ENCODE results near the gene SPATA31C1.

The SPATA31C1 gene

DNA sequence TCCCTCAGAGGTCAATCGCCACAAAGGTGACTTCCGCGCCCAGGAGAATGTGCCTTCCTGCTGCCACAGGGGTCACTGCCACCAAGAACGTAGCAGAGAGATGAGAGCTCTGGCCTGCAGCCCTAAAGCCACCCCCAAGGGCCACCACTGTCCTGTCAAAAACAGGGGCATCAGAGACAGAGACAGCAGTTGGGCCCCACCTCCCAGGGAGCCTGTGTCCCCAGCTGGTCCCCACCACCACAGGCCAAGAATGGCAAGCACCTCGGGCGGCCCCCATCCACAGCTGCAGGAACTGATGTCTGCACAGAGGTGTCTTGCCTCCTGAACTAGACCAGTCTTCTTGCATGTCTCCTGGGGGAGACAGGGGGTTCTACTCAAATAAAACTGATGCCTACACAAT, 29.3 kb upstream of the SPATA31C1 start:
- no peak overlapping the region for H3K4me3 Mint-ChIP-seq
- H3K9me3 Mint-ChIP-seq = no peaks in the 10 kb centered on the region
- TF ChIP-seq, protein P1, sequence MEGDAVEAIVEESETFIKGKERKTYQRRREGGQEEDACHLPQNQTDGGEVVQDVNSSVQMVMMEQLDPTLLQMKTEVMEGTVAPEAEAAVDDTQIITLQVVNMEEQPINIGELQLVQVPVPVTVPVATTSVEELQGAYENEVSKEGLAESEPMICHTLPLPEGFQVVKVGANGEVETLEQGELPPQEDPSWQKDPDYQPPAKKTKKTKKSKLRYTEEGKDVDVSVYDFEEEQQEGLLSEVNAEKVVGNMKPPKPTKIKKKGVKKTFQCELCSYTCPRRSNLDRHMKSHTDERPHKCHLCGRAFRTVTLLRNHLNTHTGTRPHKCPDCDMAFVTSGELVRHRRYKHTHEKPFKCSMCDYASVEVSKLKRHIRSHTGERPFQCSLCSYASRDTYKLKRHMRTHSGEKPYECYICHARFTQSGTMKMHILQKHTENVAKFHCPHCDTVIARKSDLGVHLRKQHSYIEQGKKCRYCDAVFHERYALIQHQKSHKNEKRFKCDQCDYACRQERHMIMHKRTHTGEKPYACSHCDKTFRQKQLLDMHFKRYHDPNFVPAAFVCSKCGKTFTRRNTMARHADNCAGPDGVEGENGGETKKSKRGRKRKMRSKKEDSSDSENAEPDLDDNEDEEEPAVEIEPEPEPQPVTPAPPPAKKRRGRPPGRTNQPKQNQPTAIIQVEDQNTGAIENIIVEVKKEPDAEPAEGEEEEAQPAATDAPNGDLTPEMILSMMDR (IDR thresholded peaks at IDR 0.05) = no peak
- H3K4me1 Mint-ChIP-seq = peaks cover 8% of the 10 kb centered on the region
- H3K27ac Mint-ChIP-seq = no peak overlapping the region
- no peaks in the 10 kb centered on the region for H3K27me3 Mint-ChIP-seq (ENCODE audit: low read depth, poor library complexity)
- no peak for DNase-seq
- H3K36me3 Mint-ChIP-seq (ENCODE audit: low read depth) = no peaks in the 10 kb centered on the region

DNA sequence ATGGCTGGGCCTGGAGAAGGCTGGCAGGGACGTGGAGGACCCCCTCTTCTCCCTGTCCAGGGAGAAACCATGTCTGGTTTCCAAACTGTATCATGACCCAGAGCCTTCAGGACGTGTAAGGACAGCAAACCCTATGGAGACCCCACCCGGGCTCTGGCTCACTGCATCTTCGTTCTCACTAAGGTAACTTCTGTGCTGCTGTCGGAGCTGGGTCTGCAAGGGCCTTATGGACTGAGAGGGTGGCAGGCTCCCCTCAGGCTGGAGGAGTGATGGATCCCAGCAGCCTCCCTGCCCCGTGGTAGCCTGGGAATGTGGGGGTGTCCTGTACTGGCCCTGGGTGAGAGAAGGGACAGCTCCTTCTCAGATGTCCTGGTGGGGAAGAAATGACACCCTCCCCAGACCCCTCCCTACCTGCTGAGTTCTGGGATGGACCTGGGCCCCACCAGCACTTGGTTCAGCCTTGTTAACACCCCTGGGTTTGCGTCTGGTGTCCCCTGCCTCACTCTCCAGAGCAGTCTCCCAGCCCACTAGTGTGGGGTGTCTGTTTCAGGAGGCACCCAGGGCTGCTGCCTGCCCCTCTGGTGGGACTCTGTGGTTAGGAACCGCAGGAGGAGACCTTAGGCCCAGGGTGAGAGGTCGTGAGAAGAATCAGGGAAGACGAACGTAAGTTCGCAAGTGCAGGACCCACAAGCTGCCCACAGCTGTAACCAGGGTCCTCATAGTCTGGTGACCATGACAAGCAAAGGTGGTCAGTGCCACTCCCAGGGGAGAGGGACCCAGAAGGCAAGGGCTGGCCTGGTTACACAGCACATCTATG, 28.5 kb upstream of the SPATA31C1 start:
- Mint-ChIP-seq H3K27ac (no peak overlapping the region), H3K4me1 (peaks cover 5% of the 10 kb centered on the region), H3K4me3 (no peak overlapping the region), H3K36me3 (ENCODE audit: low read depth) (no peaks in the 10 kb centered on the region), H3K9me3 (peaks cover 6% of the 10 kb centered on the region), H3K27me3 (ENCODE audit: low read depth, poor library complexity) (peaks cover 2% of the 10 kb centered on the region)
- DNase-seq = no peak
- TF ChIP-seq, protein P1 (IDR thresholded peaks at IDR 0.05) = no peak

DNA sequence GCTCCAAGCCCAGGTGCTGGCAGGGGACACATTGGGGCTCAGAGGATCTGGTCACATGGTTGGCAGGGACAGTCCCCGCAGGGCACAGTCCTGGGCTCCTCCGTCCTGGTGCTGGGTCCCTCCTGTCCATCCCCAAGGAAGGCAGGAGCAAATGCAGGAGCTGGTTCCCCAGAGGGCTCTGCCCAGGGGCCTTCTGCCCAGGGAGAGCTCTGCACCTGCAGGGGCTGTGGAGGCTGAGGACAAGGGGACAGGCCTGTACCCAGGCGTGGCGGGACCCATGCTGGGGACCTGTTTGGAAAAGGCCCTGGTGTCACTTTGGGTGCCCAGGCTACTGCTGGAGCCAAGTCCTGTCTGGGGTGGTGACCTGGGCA, 27.9 kb upstream of the SPATA31C1 start:
- Mint-ChIP-seq H3K27me3 (ENCODE audit: low read depth, poor library complexity) (peaks cover 5% of the 10 kb centered on the region), H3K9me3 (peaks cover 9% of the 10 kb centered on the region), H3K36me3 (ENCODE audit: low read depth) (no peaks in the 10 kb centered on the region), H3K4me3 (no peak overlapping the region), H3K27ac (no peak overlapping the region), H3K4me1 (peaks cover 5% of the 10 kb centered on the region)
- TF ChIP-seq, protein P1 (IDR thresholded peaks at IDR 0.05) = no peak
- no peak for DNase-seq

DNA sequence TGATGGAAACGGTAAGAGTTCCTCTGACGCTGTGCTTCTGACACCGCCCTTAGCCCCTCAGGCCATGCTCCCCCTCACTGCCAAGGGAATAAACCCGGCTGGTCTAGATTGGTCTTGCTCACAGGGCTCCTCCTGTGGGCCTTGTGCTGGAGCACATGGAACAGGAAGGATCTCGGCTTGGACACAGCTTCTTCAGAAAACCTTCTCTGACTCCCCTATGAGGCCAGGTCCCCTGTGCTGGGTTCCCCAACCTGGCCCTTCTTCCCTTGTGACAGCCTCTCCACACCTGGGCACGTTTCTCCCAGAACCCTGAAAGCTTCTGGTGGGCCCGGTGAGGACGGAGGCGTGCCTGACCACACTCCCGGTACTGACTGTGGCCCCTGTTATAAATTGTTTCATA, 26.9 kb upstream of the SPATA31C1 start:
- TF ChIP-seq, protein P1 (IDR thresholded peaks at IDR 0.05) = no peak
- peaks cover 9% of the 10 kb centered on the region for H3K9me3 Mint-ChIP-seq
- H3K36me3 Mint-ChIP-seq (ENCODE audit: low read depth) = no peaks in the 10 kb centered on the region
- H3K27me3 Mint-ChIP-seq (ENCODE audit: low read depth, poor library complexity) = peaks cover 5% of the 10 kb centered on the region
- DNase-seq = no peak
- no peak overlapping the region for H3K4me3 Mint-ChIP-seq
- H3K4me1 Mint-ChIP-seq = peaks cover 5% of the 10 kb centered on the region
- H3K27ac Mint-ChIP-seq = no peak overlapping the region

DNA sequence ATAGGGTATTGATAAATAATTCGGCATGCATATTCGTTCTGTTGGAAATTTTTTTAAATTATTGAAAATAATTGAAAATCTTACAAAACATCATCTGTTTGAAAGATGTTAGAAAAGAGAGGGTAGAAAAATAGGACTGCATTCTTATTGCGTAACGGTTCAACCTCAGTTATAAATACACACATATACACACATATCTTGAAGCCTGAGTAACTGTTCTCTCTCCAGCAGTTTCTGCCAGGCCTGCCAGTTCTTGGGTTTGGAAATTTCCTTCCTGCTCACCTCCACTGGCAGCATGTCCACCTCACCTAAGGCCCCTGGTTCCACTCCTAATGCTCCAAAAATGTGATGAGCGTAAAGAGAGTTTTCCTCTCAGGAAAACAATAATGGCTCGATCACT, 26.0 kb upstream of the SPATA31C1 start:
- DNase-seq = no peak
- TF ChIP-seq, protein P1 (IDR thresholded peaks at IDR 0.05) = no peak
- no peak overlapping the region for H3K4me3 Mint-ChIP-seq
- no peak overlapping the region for H3K27ac Mint-ChIP-seq
- H3K36me3 Mint-ChIP-seq (ENCODE audit: low read depth) = no peaks in the 10 kb centered on the region
- peaks cover 5% of the 10 kb centered on the region for H3K27me3 Mint-ChIP-seq (ENCODE audit: low read depth, poor library complexity)
- peaks cover 5% of the 10 kb centered on the region for H3K4me1 Mint-ChIP-seq
- peaks cover 9% of the 10 kb centered on the region for H3K9me3 Mint-ChIP-seq

DNA sequence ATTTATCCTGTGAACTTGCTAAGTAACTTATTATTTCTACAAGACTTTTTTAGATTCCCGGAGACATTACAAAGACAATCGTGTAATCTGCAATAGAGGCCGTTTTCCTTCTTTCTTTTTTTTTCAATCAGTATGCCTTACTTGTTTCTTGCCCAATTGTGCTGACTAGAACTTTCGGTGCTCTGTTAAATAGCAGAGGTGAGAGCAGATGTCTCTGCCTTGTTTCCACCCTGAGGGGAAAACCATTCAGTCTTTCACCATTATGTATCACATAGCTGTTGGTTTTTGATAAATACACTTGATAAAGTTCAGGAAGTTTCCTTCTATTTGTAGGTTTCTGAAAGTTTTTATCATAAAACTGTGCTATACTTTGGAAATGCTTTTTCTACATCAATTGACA, 24.8 kb upstream of the SPATA31C1 start:
- no peak overlapping the region for H3K4me3 Mint-ChIP-seq
- H3K4me1 Mint-ChIP-seq = peaks cover 2% of the 10 kb centered on the region
- TF ChIP-seq, protein P1 (IDR thresholded peaks at IDR 0.05) = no peak
- DNase-seq = no peak
- no peaks in the 10 kb centered on the region for H3K36me3 Mint-ChIP-seq (ENCODE audit: low read depth)
- peaks cover 5% of the 10 kb centered on the region for H3K27me3 Mint-ChIP-seq (ENCODE audit: low read depth, poor library complexity)
- no peak overlapping the region for H3K27ac Mint-ChIP-seq
- peaks cover 13% of the 10 kb centered on the region for H3K9me3 Mint-ChIP-seq

Measured in nephron progenitor cell (in vitro differentiated cells).